Liver (tissue), 3 donors: ENCODE results near the gene LMF1.

ENCODE experiments used
- FOXA1 ChIP-seq: IDR thresholded peaks from 2 replicates; pipeline ENCODE4 v1.6.1; 2016; ENCODE audit warnings: antibody characterized with exemption
- GABPA ChIP-seq, 2 donors: IDR thresholded peaks in 1 of 2; conservative IDR thresholded peaks in 1 of 2; 2 replicates each; pipeline ENCODE4 v1.6.1; 2016; ENCODE audit warnings: antibody characterized with exemption in 2 of 2, mild to moderate bottlenecking in 1 of 2, moderate library complexity in 1 of 2
- HNF4G ChIP-seq: IDR thresholded peaks from 2 replicates; pipeline ENCODE4 v1.6.1; 2016; ENCODE audit warnings: antibody characterized with exemption
- SP1 ChIP-seq: IDR thresholded peaks from 2 replicates; pipeline ENCODE4 v1.6.1; 2018; ENCODE audit warnings: antibody characterized with exemption, mild to moderate bottlenecking
- TAF1 ChIP-seq: conservative IDR thresholded peaks from 2 replicates; pipeline ENCODE4 v1.6.1; 2016; ENCODE audit warnings: antibody characterized with exemption, mild to moderate bottlenecking
- TF ChIP-seq, protein P1 (sequence below): fragments of 150-350 bp; IDR thresholded peaks from 2 replicates; pipeline ENCODE4 v1.5.1; 2017; ENCODE audit warnings: improper control_type of control experiment, low read depth, low read length; ENCODE audit not compliant: missing input control
- TF ChIP-seq, protein P2 (sequence below): IDR thresholded peaks from 2 replicates; pipeline ENCODE4 v1.6.1; 2016; ENCODE audit warnings: antibody characterized with exemption, mild to moderate bottlenecking
- donor health status: healthy.
- donor health status: healthy.

DNA sequence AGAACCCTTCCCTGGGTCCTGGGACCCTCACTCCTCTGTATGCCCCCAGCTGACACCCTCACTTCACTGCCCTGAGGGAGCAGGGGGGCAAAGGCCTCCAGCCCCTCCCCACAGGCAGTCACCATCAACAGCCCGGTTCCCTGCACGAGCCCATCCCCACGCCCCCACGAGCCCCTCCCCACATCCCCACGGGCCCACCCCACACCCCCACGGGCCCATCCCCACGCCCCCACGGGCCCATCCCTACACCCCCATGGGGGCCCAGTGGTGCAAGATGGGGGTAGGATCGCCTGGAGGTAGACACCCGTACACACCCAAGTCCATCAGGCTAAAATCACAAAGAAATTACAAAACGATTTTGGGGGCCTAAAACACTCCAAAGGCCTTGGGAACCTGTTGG lies 42.3 kb downstream of the LMF1 start:
- TF ChIP-seq TAF1, result no peak
- no peak for TF ChIP-seq GABPA (IDR thresholded peaks at IDR 0.05 in 1 of 2, conservative IDR thresholded peaks at IDR 0.05 in 1 of 2)
- TF ChIP-seq, protein P1, sequence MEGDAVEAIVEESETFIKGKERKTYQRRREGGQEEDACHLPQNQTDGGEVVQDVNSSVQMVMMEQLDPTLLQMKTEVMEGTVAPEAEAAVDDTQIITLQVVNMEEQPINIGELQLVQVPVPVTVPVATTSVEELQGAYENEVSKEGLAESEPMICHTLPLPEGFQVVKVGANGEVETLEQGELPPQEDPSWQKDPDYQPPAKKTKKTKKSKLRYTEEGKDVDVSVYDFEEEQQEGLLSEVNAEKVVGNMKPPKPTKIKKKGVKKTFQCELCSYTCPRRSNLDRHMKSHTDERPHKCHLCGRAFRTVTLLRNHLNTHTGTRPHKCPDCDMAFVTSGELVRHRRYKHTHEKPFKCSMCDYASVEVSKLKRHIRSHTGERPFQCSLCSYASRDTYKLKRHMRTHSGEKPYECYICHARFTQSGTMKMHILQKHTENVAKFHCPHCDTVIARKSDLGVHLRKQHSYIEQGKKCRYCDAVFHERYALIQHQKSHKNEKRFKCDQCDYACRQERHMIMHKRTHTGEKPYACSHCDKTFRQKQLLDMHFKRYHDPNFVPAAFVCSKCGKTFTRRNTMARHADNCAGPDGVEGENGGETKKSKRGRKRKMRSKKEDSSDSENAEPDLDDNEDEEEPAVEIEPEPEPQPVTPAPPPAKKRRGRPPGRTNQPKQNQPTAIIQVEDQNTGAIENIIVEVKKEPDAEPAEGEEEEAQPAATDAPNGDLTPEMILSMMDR, result no peak
- no peak for TF ChIP-seq FOXA1
- no peak for TF ChIP-seq HNF4G
- TF ChIP-seq, protein P2, sequence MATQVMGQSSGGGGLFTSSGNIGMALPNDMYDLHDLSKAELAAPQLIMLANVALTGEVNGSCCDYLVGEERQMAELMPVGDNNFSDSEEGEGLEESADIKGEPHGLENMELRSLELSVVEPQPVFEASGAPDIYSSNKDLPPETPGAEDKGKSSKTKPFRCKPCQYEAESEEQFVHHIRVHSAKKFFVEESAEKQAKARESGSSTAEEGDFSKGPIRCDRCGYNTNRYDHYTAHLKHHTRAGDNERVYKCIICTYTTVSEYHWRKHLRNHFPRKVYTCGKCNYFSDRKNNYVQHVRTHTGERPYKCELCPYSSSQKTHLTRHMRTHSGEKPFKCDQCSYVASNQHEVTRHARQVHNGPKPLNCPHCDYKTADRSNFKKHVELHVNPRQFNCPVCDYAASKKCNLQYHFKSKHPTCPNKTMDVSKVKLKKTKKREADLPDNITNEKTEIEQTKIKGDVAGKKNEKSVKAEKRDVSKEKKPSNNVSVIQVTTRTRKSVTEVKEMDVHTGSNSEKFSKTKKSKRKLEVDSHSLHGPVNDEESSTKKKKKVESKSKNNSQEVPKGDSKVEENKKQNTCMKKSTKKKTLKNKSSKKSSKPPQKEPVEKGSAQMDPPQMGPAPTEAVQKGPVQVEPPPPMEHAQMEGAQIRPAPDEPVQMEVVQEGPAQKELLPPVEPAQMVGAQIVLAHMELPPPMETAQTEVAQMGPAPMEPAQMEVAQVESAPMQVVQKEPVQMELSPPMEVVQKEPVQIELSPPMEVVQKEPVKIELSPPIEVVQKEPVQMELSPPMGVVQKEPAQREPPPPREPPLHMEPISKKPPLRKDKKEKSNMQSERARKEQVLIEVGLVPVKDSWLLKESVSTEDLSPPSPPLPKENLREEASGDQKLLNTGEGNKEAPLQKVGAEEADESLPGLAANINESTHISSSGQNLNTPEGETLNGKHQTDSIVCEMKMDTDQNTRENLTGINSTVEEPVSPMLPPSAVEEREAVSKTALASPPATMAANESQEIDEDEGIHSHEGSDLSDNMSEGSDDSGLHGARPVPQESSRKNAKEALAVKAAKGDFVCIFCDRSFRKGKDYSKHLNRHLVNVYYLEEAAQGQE, result no peak
- TF ChIP-seq SP1, result no peak
